Measurements from ENCODE around the gene FBXO2. TPM values are rescaled to one million over a fixed set of nuclear protein-coding genes. Genes with fewer than 3 reads are reported as not detected.

FBXO2 gene
- total RNA-seq, 1 experiment from 2014 or later = 131 TPM

DNA sequence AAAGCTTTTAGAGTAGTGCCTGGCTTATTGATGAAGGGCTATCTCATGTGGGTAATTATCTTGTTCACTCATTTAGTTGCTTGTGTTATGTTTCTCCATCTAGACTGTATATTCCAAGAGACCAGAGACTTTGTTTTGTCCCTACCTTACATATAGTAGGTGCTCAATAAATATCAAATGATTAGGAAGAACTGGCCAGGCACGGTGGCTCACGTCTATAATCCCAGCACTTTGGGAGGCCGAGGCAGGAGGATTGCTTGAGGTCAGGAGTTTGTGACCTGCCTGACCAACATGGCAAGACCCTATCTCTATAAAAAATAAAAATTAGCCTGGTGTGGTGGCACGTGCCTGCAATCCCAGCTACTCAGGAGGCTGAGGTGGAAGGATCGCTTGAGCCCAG is 9.0 kb downstream of the FBXO2 start:
- ATAC-seq = no peak
- ChIA-PET POLR2A (no interaction called here), CTCF (interaction anchor here (0.7 to 1.2 kb wide), 5 partner anchors 19 to 608 kb away, joined by 3 to 5 read pairs (median 4); partner anchors contain the start of gene FBXO6)
- Histone ChIP-seq H3K36me3 (ENCODE audit: control insufficient read depth, insufficient read depth, low read length) (no peaks in the 10 kb centered on the region), H3K27me3 (ENCODE audit: control insufficient read depth, insufficient read depth, low read length) (no peaks in the 10 kb centered on the region), H3K4me1 (ENCODE audit: control insufficient read depth, insufficient read depth, low read length) (peaks cover 10% of the 10 kb centered on the region), H3K27ac (ENCODE audit: low read length) (no peak overlapping the region), H3K4me3 (ENCODE audit: low read depth in 2 of 2, low read length in 2 of 2) (no peak overlapping the region), H3K9me3 (ENCODE audit: control insufficient read depth, insufficient read depth, low read depth, low read length) (no peaks in the 10 kb centered on the region)
- DNase-seq (ENCODE audit: low read depth, low spot score) = no peak
- no TSS peak for BruUV-seq (replicated peaks)
- in situ Hi-C loops (cut with HindIII; ENCODE audit: low pct_unique_long_range_greater_than_20kb, low sequenced_read_pairs) = no loop called here
- intact Hi-C loops (cut with micrococcal nuclease; ENCODE audit: unreplicated experiment) = loop anchor here (10.0 kb wide), 2 partner anchors 310 to 610 kb away; no protein-coding TSS in a partner anchor
- TF ChIP-seq, protein P1, sequence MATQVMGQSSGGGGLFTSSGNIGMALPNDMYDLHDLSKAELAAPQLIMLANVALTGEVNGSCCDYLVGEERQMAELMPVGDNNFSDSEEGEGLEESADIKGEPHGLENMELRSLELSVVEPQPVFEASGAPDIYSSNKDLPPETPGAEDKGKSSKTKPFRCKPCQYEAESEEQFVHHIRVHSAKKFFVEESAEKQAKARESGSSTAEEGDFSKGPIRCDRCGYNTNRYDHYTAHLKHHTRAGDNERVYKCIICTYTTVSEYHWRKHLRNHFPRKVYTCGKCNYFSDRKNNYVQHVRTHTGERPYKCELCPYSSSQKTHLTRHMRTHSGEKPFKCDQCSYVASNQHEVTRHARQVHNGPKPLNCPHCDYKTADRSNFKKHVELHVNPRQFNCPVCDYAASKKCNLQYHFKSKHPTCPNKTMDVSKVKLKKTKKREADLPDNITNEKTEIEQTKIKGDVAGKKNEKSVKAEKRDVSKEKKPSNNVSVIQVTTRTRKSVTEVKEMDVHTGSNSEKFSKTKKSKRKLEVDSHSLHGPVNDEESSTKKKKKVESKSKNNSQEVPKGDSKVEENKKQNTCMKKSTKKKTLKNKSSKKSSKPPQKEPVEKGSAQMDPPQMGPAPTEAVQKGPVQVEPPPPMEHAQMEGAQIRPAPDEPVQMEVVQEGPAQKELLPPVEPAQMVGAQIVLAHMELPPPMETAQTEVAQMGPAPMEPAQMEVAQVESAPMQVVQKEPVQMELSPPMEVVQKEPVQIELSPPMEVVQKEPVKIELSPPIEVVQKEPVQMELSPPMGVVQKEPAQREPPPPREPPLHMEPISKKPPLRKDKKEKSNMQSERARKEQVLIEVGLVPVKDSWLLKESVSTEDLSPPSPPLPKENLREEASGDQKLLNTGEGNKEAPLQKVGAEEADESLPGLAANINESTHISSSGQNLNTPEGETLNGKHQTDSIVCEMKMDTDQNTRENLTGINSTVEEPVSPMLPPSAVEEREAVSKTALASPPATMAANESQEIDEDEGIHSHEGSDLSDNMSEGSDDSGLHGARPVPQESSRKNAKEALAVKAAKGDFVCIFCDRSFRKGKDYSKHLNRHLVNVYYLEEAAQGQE (IDR thresholded peaks at IDR 0.05; ENCODE audit: insufficient read depth in 1 of 2, low read depth in 2 of 2, low read length in 1 of 2) = no peak
- TF ChIP-seq, protein P2, sequence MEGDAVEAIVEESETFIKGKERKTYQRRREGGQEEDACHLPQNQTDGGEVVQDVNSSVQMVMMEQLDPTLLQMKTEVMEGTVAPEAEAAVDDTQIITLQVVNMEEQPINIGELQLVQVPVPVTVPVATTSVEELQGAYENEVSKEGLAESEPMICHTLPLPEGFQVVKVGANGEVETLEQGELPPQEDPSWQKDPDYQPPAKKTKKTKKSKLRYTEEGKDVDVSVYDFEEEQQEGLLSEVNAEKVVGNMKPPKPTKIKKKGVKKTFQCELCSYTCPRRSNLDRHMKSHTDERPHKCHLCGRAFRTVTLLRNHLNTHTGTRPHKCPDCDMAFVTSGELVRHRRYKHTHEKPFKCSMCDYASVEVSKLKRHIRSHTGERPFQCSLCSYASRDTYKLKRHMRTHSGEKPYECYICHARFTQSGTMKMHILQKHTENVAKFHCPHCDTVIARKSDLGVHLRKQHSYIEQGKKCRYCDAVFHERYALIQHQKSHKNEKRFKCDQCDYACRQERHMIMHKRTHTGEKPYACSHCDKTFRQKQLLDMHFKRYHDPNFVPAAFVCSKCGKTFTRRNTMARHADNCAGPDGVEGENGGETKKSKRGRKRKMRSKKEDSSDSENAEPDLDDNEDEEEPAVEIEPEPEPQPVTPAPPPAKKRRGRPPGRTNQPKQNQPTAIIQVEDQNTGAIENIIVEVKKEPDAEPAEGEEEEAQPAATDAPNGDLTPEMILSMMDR (IDR thresholded peaks at IDR 0.05) = no peak
- TF ChIP-seq SIN3A (IDR thresholded peaks at IDR 0.05; ENCODE audit: borderline replicate concordance, insufficient read depth, low read depth, low read length) (no peak), POLR2AphosphoS5 (IDR thresholded peaks at IDR 0.05; ENCODE audit: low read depth, low read length) (no peak), TCF7L2 (IDR thresholded peaks at IDR 0.05; ENCODE audit: low read depth, low read length) (no peak)

DNA sequence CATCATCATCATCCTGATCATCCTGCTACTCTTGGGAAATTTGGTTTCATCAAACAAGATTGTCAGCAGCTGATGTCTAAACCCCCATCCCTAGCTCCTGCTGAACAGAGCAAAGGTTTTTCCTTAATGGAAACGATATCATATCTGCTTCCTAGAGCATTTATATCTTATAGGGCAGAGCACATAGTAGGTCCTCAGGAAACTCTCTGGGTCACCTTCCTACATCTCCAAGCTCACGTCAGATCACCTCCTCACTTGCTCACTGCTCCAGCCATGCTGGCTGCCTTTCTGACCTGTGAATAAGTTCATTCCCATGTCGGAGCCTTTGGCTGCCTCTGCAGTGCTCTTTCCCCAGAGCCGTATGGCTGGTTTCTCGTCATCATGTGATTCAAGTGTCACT is 10.4 kb downstream of the FBXO2 start:
- Histone ChIP-seq H3K4me1 (ENCODE audit: control insufficient read depth, insufficient read depth, low read length) (no peaks in the 10 kb centered on the region; the same call in 1 of the 2 replicates), H3K27me3 (ENCODE audit: control insufficient read depth, insufficient read depth, low read length) (peaks cover 5% of the 10 kb centered on the region; the same call in 1 of the 2 replicates), H3K9me3 (ENCODE audit: control insufficient read depth, insufficient read depth, low read depth, low read length) (no peaks in the 10 kb centered on the region), H3K27ac (ENCODE audit: low read length) (no peak overlapping the region), H3K36me3 (ENCODE audit: control insufficient read depth, insufficient read depth, low read length) (no peaks in the 10 kb centered on the region), H3K4me3 (ENCODE audit: low read depth in 2 of 2, low read length in 2 of 2) (no peak overlapping the region)
- ATAC-seq (no peak), DNase-seq (ENCODE audit: low read depth, low spot score) (no peak)
- ChIA-PET POLR2A (no interaction called here), CTCF (interaction anchor here (0.6 to 1.0 kb wide), 5 partner anchors 22 to 606 kb away, joined by 3 to 7 read pairs (median 4); no protein-coding TSS in a partner anchor)
- intact Hi-C loops (cut with micrococcal nuclease; ENCODE audit: unreplicated experiment) = loop anchor here (5.0 to 10.0 kb wide), 3 partner anchors 309 to 609 kb away; no protein-coding TSS in a partner anchor
- no TSS peak for BruUV-seq (replicated peaks)
- TF ChIP-seq, protein P2 (IDR thresholded peaks at IDR 0.05) = no peak
- no peak for TF ChIP-seq POLR2AphosphoS5 (IDR thresholded peaks at IDR 0.05; ENCODE audit: low read depth, low read length)
- TF ChIP-seq, protein P1 (IDR thresholded peaks at IDR 0.05; ENCODE audit: insufficient read depth in 1 of 2, low read depth in 2 of 2, low read length in 1 of 2) = no peak
- in situ Hi-C loops (cut with HindIII; ENCODE audit: low pct_unique_long_range_greater_than_20kb, low sequenced_read_pairs) = no loop called here
